NCI-H1694 (cell line): ENCODE data around the gene POLR2H.

Source experiments
- DNase-seq: peaks from one replicate; lab custom pipeline; 2025; lab: John Stamatoyannopoulos, UW

The POLR2H gene

DNA sequence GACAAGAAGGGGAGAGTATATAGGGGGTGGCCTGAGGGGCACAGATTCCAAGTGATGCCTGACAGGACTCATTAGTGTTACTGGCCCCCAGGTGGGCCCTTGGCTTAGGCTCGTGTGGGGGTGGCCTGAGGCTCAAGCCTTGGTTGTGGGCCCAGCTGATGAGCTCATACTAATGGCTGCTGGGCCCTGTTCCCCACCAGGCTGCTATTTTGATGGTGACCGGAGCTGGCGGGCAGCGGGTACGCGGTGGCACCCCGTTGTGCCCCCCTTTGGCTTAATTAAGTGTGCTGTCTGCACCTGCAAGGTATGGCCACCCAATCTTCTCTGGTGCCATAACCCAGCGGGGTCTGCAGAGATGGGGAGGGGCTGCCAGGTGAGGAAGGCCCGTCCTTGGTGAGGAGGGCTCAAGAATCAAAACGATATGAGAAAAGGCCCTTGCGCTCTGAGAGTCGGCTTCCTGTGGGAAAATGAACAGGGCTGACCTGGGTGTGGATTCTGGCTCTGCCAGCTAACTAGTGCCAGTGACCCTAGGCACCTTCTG lies 25.7 kb downstream of the POLR2H start:
- no peak for DNase-seq

DNA sequence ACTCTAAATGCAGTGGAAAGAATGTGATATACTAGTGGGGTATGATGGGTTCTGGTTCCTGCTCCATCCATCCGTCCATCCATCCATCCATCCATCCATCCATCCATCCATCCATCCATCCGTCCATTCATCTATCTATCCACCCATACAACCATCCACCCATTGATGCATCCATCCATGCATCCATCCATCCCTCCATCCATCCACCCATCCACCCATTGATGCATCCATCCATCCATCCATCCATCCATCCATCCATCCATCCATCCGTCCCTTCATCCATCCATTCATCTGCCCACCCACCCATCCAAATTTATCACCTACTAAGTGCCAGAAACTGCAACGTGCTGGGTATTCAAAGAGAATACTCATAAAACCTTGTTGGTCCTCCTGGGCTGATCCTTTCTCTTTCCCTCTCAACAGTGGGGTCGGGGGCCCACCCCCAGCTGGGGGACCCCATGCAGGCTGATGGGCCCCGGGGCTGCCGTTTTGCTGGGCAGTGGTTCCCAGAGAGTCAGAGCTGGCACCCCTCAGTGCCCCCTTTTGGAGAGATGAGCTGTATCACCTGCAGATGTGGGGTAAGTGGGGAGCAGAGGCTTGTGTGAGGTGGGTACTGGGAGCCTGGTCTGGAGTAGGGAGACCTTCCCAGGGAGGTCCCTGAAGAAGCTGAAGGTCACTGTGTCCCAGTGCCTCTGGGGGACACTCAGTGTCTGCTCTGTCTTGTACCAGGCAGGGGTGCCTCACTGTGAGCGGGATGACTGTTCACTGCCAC lies 26.8 kb downstream of the POLR2H start:
- DNase-seq, result no peak

DNA sequence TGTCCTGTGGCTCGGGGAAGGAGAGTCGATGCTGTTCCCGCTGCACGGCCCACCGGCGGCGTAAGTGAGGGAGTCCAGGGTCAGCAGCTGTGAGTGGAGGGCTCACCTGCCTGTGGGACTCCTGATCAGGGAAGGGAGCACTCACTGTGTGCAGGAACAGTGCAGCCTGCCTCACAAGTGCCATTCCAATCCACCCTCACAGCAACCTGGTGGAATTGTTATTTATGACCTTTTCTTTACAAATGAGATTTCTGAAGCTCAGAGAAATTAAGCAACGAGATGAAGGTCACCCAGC lies 27.4 kb downstream of the POLR2H start:
- DNase-seq, result no peak

DNA sequence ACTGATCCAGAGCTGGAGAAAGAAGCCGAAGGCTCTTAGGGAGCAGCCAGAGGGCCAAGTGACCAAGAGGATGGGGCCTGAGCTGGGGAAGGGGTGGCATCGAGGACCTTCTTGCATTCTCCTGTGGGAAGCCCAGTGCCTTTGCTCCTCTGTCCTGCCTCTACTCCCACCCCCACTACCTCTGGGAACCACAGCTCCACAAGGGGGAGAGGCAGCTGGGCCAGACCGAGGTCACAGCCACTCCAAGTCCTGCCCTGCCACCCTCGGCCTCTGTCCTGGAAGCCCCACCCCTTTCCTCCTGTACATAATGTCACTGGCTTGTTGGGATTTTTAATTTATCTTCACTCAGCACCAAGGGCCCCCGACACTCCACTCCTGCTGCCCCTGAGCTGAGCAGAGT lies 27.9 kb downstream of the POLR2H start:
- DNase-seq, result no peak

DNA sequence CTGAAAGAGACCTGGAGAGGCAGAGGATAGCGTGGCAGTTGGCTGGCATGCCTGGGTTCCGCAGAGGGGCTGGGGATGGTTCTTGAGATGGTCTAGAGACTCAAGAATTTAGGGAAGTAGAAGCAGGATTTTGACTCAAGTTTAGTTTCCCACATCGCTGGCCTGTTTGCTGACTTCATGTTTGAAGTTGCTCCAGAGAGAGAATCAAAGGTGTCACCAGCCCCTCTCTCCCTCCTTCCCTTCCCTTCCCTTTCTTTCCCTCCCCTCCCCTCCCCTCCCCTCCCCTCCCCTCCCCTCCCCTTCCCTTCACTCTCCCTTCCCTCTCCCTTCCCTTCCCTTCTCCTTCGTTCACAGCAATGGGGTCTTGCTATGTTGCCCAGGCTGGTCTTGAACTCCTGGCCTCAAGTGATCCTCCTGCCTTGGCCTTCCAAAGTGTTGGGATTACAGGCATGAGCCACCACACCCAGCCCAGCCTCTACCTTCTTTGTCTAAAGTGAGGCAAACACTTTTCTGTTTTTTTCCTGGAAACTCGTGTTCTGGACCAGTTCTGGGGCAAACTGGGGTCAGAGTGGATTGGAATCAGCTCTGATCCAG lies 28.5 kb downstream of the POLR2H start:
- DNase-seq, result no peak

DNA sequence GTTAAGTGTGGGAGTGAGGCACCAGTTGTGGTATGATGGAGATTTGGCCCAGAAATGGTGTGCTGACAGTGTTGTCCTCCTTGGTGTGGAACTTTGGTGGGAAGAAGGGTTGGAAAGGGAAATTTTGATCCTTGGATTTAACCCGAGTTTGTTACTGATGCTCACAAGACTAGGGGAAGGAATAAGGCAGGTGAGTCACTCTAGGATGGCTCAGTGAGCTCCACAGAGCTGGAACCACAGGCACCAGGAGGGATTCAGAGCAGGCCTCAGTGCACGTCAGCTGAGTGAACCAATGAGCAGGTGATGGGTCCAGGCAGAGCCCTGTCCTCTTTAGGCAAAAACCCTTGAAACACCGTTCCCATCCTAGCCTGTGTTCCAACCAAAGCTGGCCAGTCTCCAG lies 29.8 kb downstream of the POLR2H start:
- DNase-seq, result no peak

DNA sequence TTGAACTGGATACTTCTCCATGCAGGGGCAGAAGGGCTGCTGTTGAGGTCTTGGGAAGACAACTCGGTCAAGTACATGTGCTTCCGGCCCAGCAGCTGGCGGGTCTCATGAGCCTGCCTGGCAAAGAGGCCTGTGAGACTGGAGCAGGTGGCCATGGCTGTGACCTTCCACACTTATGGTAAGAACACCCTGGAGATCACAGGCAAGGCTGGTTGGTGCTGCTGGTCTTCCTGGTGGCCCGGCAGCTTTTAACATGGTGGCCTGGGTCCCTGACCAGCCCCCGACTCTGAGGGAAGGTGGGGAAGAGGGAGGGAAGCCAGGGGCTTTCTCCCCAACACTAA lies 33.8 kb downstream of the POLR2H start:
- DNase-seq, result no peak

DNA sequence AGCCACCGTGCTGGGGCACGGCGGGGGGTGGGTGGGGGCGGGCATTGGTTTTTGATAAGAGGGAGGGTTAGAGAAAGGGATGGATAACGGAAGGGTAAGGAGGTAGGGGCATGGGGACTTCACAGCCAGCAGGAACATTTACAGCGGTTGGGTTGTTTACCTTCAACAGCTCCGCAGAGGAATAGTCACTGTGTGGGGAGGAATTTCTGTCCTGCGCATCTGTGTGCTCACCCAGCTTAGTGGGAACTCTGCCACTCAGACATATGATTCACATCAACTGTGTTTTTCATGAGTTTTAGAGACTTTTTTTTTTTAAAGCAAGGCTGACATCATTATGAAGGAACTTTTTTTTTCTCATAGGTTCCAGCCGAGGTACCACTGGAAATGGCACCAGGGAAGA lies 37.9 kb downstream of the POLR2H start:
- DNase-seq, result no peak

DNA sequence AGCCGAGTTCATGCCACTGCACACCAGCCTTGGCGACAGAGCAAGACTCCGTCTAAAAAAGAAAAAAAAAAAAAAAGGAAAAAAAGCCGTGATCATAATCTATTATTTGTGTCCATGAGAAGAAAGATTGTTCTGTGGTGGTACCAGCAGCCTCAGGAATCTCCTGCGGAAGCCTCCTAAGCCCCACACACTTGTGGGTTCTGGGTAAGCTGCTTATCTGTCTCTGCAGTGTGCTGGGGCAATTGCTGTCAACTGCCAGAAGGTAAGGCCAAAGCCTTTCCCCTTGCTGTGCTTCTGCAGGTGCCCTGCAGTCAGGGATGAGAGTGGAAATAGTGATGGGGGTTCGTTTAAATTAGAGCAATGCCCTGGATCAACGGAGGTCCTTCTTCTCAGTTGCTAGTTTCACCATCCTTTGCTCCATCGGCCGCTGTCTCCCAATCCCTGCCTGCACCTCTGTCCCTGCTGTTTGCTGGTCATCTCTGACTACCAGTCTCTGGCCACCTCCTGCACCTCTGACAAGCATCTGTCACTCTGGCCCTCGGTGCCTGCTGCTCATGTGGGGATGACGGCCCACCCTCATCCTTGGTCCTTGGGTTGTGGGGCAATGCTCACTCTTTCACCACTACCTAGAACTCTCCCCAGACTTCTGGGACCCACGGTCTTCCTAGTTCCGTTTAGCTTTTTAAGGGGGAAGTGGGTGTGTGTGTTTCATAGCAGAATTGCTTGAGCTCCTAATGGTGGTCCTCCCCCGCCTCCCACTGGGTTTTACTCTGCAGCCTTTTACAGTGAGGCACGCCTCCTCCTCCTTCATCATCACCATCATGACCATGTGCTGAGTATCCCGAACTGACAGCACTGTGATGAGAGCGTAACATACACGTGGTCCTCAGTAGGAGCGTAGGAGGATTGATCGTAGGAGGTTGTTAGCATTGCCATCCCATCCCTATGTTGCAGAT lies 43.8 kb downstream of the POLR2H start:
- no peak for DNase-seq

DNA sequence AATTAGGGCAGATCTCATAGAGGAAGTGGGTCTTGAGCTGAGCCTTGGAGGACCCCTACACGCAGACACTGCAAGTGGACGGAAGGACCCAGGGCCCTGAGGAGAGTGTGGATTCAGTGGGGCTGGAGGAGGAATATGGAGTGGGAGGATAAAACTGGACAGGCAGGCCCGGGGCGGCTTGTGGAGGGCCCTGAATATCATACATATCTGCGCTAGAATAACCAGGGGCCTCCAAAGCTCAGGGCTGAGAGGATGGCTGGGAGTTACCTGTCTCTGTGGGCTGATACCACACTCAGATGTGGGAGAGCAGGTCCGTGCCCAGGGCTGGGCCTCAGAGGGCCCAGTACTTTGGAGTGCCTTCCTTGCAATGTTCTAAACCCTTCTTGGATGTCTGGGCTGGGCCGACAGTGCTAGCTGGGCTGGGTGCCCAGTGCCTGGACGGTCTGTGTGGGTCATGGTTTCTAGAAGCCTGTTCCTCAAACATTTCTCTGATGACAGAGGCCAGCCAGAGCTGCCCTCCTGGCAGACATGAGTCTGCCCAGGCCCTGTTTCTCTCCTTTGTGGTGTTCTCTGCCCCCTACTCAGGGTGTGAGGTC lies 47.9 kb downstream of the POLR2H start:
- DNase-seq, result no peak

DNA sequence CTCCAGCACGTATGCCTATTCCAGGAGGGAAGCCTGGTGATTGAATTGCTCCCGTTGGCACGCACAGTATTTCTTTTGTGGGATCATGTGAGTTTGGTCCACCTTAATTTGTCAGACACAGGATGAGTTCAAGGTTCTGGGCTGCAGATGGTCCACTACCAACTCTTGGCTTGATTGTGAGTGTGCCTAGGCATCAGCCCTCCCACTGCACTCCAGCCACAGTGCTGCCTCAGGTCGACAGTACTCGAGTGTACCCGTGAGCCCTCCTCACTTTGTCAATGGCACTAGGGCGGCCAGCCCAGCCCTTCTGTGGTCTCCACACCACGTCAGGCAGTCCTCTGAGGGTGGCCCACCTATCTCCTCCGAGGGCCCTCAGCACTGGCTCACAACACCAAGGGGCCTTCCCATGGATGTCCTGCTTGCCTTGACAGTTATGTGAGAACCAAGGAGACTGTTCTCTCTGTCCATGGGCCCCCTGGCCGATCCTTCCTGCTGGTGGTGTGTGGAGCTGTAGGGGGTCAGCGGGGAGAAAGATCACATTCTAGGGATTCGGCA lies 48.5 kb downstream of the POLR2H start:
- no peak for DNase-seq

DNA sequence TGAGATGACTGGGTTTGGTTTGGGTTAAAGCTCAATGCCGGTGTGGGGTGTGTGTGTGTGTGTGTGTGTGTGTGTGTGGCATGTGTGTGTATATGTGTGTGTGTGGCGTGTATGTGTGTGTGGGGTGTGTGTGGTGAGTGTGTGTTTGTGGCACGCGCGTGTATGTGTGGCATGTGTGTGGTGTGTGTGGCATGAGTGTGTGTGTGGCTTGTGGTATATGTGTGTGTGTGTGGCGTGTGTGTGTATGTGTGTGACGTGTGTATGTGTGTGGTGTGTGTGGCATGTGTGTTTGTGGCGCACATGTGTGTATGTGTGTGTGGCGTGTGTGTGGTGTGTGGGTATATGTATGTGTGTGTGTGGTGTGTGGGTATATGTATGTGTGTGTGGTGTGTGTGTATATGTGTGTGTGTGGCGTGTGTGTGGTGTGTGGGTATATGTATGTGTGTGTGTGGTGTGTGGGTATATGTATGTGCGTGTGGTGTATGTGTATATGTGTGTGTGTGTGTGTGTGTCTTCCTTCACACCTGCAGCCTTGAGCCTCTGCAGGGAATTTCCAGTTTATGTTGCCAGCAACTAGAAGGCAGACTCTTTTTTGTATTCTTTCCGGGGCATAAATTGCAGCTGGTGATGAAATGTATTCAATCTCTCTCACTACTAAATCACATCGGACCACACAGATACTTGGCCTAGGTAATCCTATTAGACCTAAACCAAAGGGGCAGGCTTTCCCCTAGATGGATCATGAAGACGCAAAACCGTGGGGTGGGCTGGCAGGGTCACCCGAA lies 53.1 kb downstream of the POLR2H start:
- DNase-seq, result no peak

DNA sequence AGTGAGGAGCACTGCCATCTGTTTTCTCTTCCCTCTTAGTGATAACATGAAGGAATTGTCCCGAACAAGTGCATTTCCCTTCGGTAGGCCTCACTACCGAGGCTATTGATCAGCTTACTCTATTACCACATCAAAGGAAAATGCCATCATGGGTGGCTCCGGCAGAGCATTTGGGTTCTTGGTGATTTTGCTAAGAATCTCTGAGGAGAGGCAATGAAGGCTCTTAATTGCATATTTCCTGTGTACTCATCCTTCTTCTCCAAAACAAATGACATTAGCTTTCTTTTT lies 53.6 kb downstream of the POLR2H start:
- DNase-seq, result no peak

DNA sequence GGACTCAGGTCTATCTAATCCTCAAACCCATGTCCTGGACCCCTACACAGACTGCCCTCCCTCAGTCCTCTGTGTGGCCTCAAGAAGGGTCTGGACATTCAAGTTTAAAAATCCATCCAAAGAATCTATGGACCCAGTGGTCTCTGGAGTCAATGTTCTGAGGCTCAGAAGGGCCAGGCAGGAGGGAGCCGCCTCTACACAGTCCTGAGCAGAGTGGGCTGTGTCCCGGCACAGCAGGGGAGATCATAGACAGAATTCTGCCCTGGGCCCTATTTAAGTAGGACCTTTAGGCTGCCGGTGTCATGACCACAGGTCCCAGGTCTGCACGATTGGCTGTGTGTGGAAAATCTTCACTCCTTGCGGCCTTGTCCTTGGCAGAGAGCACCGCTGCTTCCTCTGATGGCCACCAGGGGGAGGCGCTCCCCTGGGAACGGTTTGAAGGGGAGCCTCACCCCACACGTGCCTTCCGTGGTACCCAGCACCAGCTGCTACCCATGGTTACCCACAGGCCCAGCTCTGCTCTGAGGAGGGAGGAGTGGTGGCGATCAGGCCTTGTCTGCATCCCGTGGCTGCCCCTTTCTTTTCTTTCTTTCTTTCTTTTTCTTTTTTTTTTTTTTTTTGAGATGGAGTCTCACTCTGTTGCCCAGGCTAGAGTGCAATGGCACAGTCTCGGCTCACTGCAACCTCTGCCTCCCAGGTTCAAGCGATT lies 56.3 kb downstream of the POLR2H start:
- peak; percentile 26 for DNase-seq
